HFF-Myc (cell line): Measurements from ENCODE around the gene HS3ST6.
A peak's percentile ranks its signal among the peaks of the same experiment; 100 is the strongest.
"Not testable (repeated sequence)": the region's sequence is repeated elsewhere in the genome, so short reads cannot be mapped to it uniquely, and the experiment has no call there.

ENCODE experiments used
- DNase-seq: peaks from one replicate; pipeline ENCODE4 v3.0.0-alpha.2; 2011; ENCODE audit warnings: low read depth; ENCODE audit errors: extremely low read depth
- H3K4me3 ChIP-seq: replicated peaks from 2 replicates; pipeline ENCODE4 v1.5.1; 2011; ENCODE audit warnings: low read depth, mild to moderate bottlenecking, control low read depth, low read length
- CTCF ChIP-seq: IDR thresholded peaks from 2 replicates; pipeline ENCODE4 v1.5.1; 2012; ENCODE audit warnings: mild to moderate bottlenecking, low read depth, low read length, control low read depth; ENCODE audit errors: missing control alignments

HS3ST6 gene

GRCh38 chr16:1920727-1921171, 2.5 kb upstream of the HS3ST6 start:
- TF ChIP-seq CTCF, result no peak
- DNase-seq, result no peak
- no peak overlapping the region for H3K4me3 ChIP-seq

- DNase-seq, H3K4me3 ChIP-seq: not testable (repeated sequence)
Observed at GRCh38 chr16:1920122-1920521, 1.9 kb upstream of the HS3ST6 start.

- H3K4me3 ChIP-seq, result no peak overlapping the region
- no peak for TF ChIP-seq CTCF
- no peak for DNase-seq
Observed at GRCh38 chr16:1919327-1919998, 1.2 kb upstream of the HS3ST6 start.

GRCh38 chr16:1917665-1918350, 407 bp downstream of the HS3ST6 start:
- no peak for DNase-seq
- peak overlapping the region; percentile 35 for H3K4me3 ChIP-seq
- TF ChIP-seq CTCF, result no peak

GRCh38 chr16:1917056-1917664, 1.1 kb downstream of the HS3ST6 start:
- no peak for DNase-seq
- no peak for TF ChIP-seq CTCF
- H3K4me3 ChIP-seq, result peak overlapping the region; percentile 35

GRCh38 chr16:1916640-1916990, 1.6 kb downstream of the HS3ST6 start:
- DNase-seq, result no peak
- peak overlapping the region; percentile 35 for H3K4me3 ChIP-seq
- TF ChIP-seq CTCF, result no peak
